Caco-2 (cell line): ENCODE measurements around the gene BLNK. TPM values are rescaled to one million over a fixed set of nuclear protein-coding genes. Genes with fewer than 3 reads are reported as not detected.

Source experiments
- BruUV-seq: library from RNA; stranded (reverse); fragments of 400-500 nt; replicated peaks from 2 replicates; lab custom pipeline; 2021; lab: Mats Ljungman, UMichigan
- CTCF ChIA-PET: fragments of 300-600 bp; sonication (Branson Sonifier 250); formaldehyde crosslinking; loops from one replicate; lab custom pipeline; 2022; ENCODE audit warnings: antibody characterized with exemption; lab: Charles Lee
- POLR2A ChIA-PET: fragments of 300-600 bp; sonication (Branson Sonifier 250); formaldehyde crosslinking; loops from one replicate; lab custom pipeline; 2022; ENCODE audit warnings: antibody characterized with exemption; lab: Charles Lee
- DNase-seq, 2 experiments: peaks; one replicate each; pipeline versions ENCODE4 v3.0.0 to v3.0.0-alpha.2; 2020 to 2022
- H3K27me3 ChIP-seq: replicated peaks from 2 replicates; pipeline ENCODE4 v1.6.0; 2011; ENCODE audit warnings: low read length; ENCODE audit not compliant: control insufficient read depth, insufficient read depth
- H3K36me3 ChIP-seq: 2 replicates; pipeline ENCODE4 v1.5.1; 2011; ENCODE audit warnings: low read length; ENCODE audit not compliant: control insufficient read depth, insufficient read depth
- H3K4me1 ChIP-seq: fragments of 250-450 bp; sonication (Bioruptor Pico); 2 replicates; pipeline ENCODE4 v1.5.1; 2020; ENCODE audit warnings: mild to moderate bottlenecking
- H3K4me3 ChIP-seq: 2 replicates; pipeline ENCODE4 v1.5.1; 2011; ENCODE audit warnings: low read depth, mild to moderate bottlenecking, control low read depth, low read length
- H3K9me3 ChIP-seq: fragments of 250-450 bp; sonication (Bioruptor Pico); 2 replicates; pipeline ENCODE4 v1.5.1; 2020; ENCODE audit warnings: mild to moderate bottlenecking, moderate library complexity
- H3K27ac Mint-ChIP-seq: one replicate; pipeline ENCODE4 v1.8.0; 2022; ENCODE audit warnings: mixed read lengths; ENCODE audit not compliant: unreplicated experiment
- H3K27me3 Mint-ChIP-seq: one replicate; pipeline ENCODE4 v1.8.0; 2022; ENCODE audit warnings: mixed read lengths; ENCODE audit not compliant: insufficient read depth, unreplicated experiment
- H3K36me3 Mint-ChIP-seq: one replicate; pipeline ENCODE4 v1.8.0; 2022; ENCODE audit warnings: mild to moderate bottlenecking, mixed read lengths; ENCODE audit not compliant: insufficient read depth, unreplicated experiment
- H3K4me1 Mint-ChIP-seq: one replicate; pipeline ENCODE4 v1.8.0; 2022; ENCODE audit warnings: low read depth, mixed read lengths; ENCODE audit not compliant: unreplicated experiment
- H3K4me3 Mint-ChIP-seq: one replicate; pipeline ENCODE4 v1.8.0; 2022; ENCODE audit warnings: mild to moderate bottlenecking, moderate library complexity, mixed read lengths; ENCODE audit not compliant: unreplicated experiment
- H3K9me3 Mint-ChIP-seq: one replicate; pipeline ENCODE4 v1.8.0; 2022; ENCODE audit warnings: mixed read lengths; ENCODE audit not compliant: unreplicated experiment
- intact Hi-C: fragments of 100-400 bp; cut with micrococcal nuclease; formaldehyde crosslinking; loops from one replicate; pipeline ENCODE4 v1.10.0; 2022; ENCODE audit not compliant: unreplicated experiment
- total RNA-seq: library from RNA; stranded (reverse); gene quantifications from 2 replicates; pipeline ENCODE4 v1.2.3, GENCODE V29; 2022
- TF ChIP-seq, protein P1 (sequence below), 2 experiments: fragments of 200-600 bp in 1 of 2; IDR thresholded peaks; 1 replicate in 1 of 2; 2 replicates in 1 of 2; pipeline versions ENCODE4 v1.5.1 to v1.8.0; 2011 to 2022; ENCODE audit warnings: antibody characterized with exemption in 1 of 2, control low read depth in 1 of 2, inconsistent platforms in 1 of 2, low read depth in 1 of 2, low read length in 1 of 2, mild to moderate bottlenecking in 1 of 2, moderate library complexity in 1 of 2; ENCODE audit not compliant: insufficient read depth in 1 of 2, severe bottlenecking in 1 of 2, unreplicated experiment in 1 of 2

The BLNK gene
- total RNA-seq, 1 experiment from 2014 or later, result 0.36 TPM

DNA sequence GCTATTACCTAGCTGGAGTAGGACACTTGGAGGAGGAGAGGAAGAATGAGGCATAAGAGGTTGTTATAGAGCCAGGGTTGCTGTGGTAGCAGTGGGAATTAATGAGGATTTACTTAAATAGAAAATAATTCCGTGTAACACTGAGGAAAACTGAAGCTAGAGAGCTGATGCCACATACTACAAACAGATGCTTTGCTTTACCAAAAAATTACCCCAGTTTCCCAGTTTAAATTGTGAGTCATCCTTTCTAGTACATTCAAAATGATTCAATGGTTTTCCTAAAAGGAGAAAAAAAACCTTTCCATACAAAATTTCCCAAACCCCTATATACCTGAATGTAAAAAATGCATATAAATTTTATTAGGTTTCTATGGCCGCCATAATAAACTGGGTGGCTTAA, 82.9 kb downstream of the BLNK start:
- no peak overlapping the region for H3K4me3 ChIP-seq
- 0 out of 2 replicates have a peak, but pooled peaks cover 3% of the 10 kb centered on the region for H3K4me1 ChIP-seq
- Mint-ChIP-seq H3K27ac (no peak overlapping the region), H3K27me3 (peaks cover 7% of the 10 kb centered on the region), H3K9me3 (peaks cover 30% of the 10 kb centered on the region), H3K4me1 (no peaks in the 10 kb centered on the region), H3K36me3 (no peaks in the 10 kb centered on the region), H3K4me3 (no peak overlapping the region)
- no peaks in the 10 kb centered on the region for H3K27me3 ChIP-seq
- TF ChIP-seq, protein P1, sequence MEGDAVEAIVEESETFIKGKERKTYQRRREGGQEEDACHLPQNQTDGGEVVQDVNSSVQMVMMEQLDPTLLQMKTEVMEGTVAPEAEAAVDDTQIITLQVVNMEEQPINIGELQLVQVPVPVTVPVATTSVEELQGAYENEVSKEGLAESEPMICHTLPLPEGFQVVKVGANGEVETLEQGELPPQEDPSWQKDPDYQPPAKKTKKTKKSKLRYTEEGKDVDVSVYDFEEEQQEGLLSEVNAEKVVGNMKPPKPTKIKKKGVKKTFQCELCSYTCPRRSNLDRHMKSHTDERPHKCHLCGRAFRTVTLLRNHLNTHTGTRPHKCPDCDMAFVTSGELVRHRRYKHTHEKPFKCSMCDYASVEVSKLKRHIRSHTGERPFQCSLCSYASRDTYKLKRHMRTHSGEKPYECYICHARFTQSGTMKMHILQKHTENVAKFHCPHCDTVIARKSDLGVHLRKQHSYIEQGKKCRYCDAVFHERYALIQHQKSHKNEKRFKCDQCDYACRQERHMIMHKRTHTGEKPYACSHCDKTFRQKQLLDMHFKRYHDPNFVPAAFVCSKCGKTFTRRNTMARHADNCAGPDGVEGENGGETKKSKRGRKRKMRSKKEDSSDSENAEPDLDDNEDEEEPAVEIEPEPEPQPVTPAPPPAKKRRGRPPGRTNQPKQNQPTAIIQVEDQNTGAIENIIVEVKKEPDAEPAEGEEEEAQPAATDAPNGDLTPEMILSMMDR (IDR thresholded peaks at IDR 0.05; ENCODE audit: insufficient read depth in 1 of 2, low read depth in 1 of 2, low read length in 1 of 2, severe bottlenecking in 1 of 2, unreplicated experiment in 1 of 2), result no peak
- DNase-seq, result no peak
- ChIA-PET POLR2A (no interaction called here), CTCF (no interaction called here)
- H3K36me3 ChIP-seq, result no peaks in the 10 kb centered on the region
- no TSS peak for BruUV-seq
- intact Hi-C loops, result no loop called here
- H3K9me3 ChIP-seq, result no peaks in the 10 kb centered on the region

GRCh38 chr10:96176985-96177384, 94.4 kb downstream of the BLNK start:
- no TSS peak for BruUV-seq
- POLR2A ChIA-PET, result no interaction called here
- no peak for DNase-seq
- CTCF ChIA-PET, result no interaction called here
- H3K4me3 Mint-ChIP-seq, result no peak overlapping the region
- no peaks in the 10 kb centered on the region for H3K4me1 ChIP-seq
- no peak overlapping the region for H3K27ac Mint-ChIP-seq
- H3K4me1 Mint-ChIP-seq, result no peaks in the 10 kb centered on the region
- no peaks in the 10 kb centered on the region for H3K36me3 ChIP-seq
- TF ChIP-seq, protein P1 (IDR thresholded peaks at IDR 0.05; ENCODE audit: insufficient read depth in 1 of 2, low read depth in 1 of 2, low read length in 1 of 2, severe bottlenecking in 1 of 2, unreplicated experiment in 1 of 2), result no peak
- H3K9me3 ChIP-seq, result peaks cover 40% of the 10 kb centered on the region
- H3K9me3 Mint-ChIP-seq, result peaks cover 52% of the 10 kb centered on the region
- intact Hi-C loops, result no loop called here
- no peak overlapping the region for H3K4me3 ChIP-seq
- peaks cover 6% of the 10 kb centered on the region for H3K36me3 Mint-ChIP-seq
- H3K27me3 Mint-ChIP-seq, result no peaks in the 10 kb centered on the region
- H3K27me3 ChIP-seq, result no peaks in the 10 kb centered on the region

DNA sequence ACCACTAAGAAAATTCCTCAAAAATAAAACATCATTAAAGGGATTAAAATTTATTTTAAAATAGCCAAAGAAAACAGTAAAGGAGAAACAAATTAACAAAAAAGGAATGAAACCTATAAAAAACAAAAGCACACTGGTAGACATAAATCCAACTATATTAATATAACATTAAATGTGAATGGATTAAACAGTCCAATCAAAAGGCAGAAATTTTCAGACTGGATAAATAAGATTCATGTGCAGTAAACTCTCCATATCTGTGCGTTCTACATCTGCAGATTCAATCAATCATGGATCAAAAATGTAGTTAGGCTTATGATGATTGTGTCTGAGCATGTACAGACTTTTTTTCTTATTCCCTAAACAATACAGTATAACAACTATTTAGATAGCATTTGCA, 98.7 kb downstream of the BLNK start:
- Histone ChIP-seq H3K4me1 (peaks cover 7% of the 10 kb centered on the region; the same call in 1 of the 2 replicates), H3K36me3 (no peaks in the 10 kb centered on the region), H3K9me3 (peaks cover 25% of the 10 kb centered on the region), H3K27me3 (no peaks in the 10 kb centered on the region), H3K4me3 (no peak overlapping the region)
- no TSS peak for BruUV-seq
- H3K36me3 Mint-ChIP-seq, result peaks cover 11% of the 10 kb centered on the region
- no peaks in the 10 kb centered on the region for H3K27me3 Mint-ChIP-seq
- H3K27ac Mint-ChIP-seq, result no peak overlapping the region
- peaks cover 45% of the 10 kb centered on the region for H3K9me3 Mint-ChIP-seq
- ChIA-PET POLR2A (no interaction called here), CTCF (no interaction called here)
- TF ChIP-seq, protein P1 (IDR thresholded peaks at IDR 0.05; ENCODE audit: insufficient read depth in 1 of 2, low read depth in 1 of 2, low read length in 1 of 2, severe bottlenecking in 1 of 2, unreplicated experiment in 1 of 2), result no peak
- H3K4me1 Mint-ChIP-seq, result peaks cover 7% of the 10 kb centered on the region
- no peak overlapping the region for H3K4me3 Mint-ChIP-seq
- DNase-seq, result no peak
- intact Hi-C loops, result no loop called here
